Measurements from ENCODE around the gene VARS1. TPM values are rescaled to one million over a fixed set of nuclear protein-coding genes. Genes with fewer than 3 reads are reported as not detected.

The VARS1 gene
- total and polyA plus RNA-seq, 2 of the 8 experiments (the other 6 are each of a cell fraction or from before 2014, with no cell fraction given), result 53.5 to 162 TPM

DNA sequence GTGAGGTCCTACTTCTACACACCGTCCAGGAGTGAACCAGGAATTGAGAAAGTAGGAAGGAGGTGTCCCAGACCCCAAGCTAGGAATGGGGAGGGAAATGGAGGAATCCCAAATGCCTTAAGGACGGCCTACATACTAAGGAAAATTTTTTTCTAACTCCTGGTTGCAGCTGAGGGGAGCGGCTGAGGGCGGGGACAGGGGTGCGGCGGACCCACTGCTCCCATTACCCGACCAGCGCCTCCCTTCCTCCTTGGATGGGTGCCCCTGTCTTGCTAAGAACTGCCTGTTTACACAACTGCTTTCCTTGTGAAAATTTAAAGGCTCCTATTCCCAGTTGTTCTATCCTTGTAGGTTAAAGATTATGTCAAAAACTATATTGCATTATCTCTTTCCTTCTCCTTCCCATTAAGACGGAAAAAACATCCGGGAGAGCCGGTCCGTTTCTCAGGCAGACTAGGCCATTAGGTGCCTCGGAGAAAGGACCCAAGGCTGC lies 31.3 kb upstream of the VARS1 start:
- peak overlapping the region; percentile 87 to 100 for H3K4me2 ChIP-seq (ENCODE audit: insufficient read depth in 1 of 2, low read depth in 2 of 2, low read length in 2 of 2)
- ChIA-PET POLR2A (ENCODE audit: partially characterized antibody) (interaction anchor here (0.7 to 10.9 kb wide), 56 partner anchors 8 to 353 kb away, joined by 3 to 136 read pairs (median 4); partner anchors contain the start of genes ABHD16A, APOM, BAG6 and C6orf47), CTCF (ENCODE audit: partially characterized antibody) (interaction anchor here (0.6 to 2.6 kb wide), 11 partner anchors 11 to 137 kb away, joined by 3 to 12 read pairs (median 4); partner anchors contain the start of gene VARS1)
- TF ChIP-seq RAD21 (IDR thresholded peaks at IDR 0.05 in 1 of 2, conservative IDR thresholded peaks at IDR 0.05 in 1 of 2; ENCODE audit: low read depth in 2 of 2, low read length in 2 of 2), result no peak
- TF ChIP-seq NANOG (IDR thresholded peaks at IDR 0.05; ENCODE audit: insufficient read depth, low read depth, low read length, poor library complexity, severe bottlenecking), result no peak
- 0 out of 2 replicates have a peak, but pooled peaks have one; percentile 45 for TF ChIP-seq TAF1 (IDR thresholded peaks at IDR 0.05; ENCODE audit: low read depth, low read length)
- no peak for TF ChIP-seq SUZ12 (IDR thresholded peaks at IDR 0.05; ENCODE audit: low read length)
- TF ChIP-seq PHF8 (conservative IDR thresholded peaks at IDR 0.05; ENCODE audit: low read depth, low read length), result peak; percentile 22; the same call in 1 of the 2 replicates
- TF ChIP-seq JUN (IDR thresholded peaks at IDR 0.05; ENCODE audit: low read depth, low read length), result no peak
- no peak for TF ChIP-seq TAF7 (optimal IDR thresholded peaks at IDR 0.05; ENCODE audit: borderline replicate concordance, low read depth, low read length)
- no peak for TF ChIP-seq KDM1A (IDR thresholded peaks at IDR 0.05; ENCODE audit: borderline replicate concordance, low read length)
- peak; percentile 97 for TF ChIP-seq SP4 (IDR thresholded peaks at IDR 0.05; ENCODE audit: low read length)
- TF ChIP-seq POLR2A (IDR thresholded peaks at IDR 0.05; ENCODE audit: control extremely low read depth in 1 of 2, low read depth in 2 of 2, low read length in 2 of 2), result peak in 1 of 2 experiments; percentile 30; a peak in 1 of 3 replicates
- no peak for TF ChIP-seq CHD2 (IDR thresholded peaks at IDR 0.05; ENCODE audit: low read length)
- no peak for TF ChIP-seq YY1 (IDR thresholded peaks at IDR 0.05; ENCODE audit: low read depth, low read length)
- no peak overlapping the region for H4K8ac ChIP-seq (ENCODE audit: extremely low read depth, insufficient read depth, low read length)
- H4K5ac ChIP-seq (ENCODE audit: insufficient read length, low read depth, low read length), result peak overlapping the region; percentile 78
- peak overlapping the region; percentile 92; the same call in 1 of the 2 replicates for H2BK15ac ChIP-seq (ENCODE audit: low read length)
- peak overlapping the region in 3 of 4 experiments; percentile 56 to 76 (median 57); a peak in 6 of 7 replicates for H3K9ac ChIP-seq (replicated peaks in 1 of 4; ENCODE audit: extremely low read depth in 1 of 4, low read depth in 3 of 4, low read length in 3 of 4)
- H3K27ac ChIP-seq (ENCODE audit: low read depth, low read length), result peak overlapping the region; percentile 77
- H3K79me2 ChIP-seq (ENCODE audit: control insufficient read depth in 1 of 2, insufficient read depth in 2 of 2, low read length in 2 of 2), result peaks cover 0 to 23% of the 10 kb centered on the region in 2 experiments; a peak in 2 of 4 replicates
- peaks cover 0 to 3% of the 10 kb centered on the region in 2 experiments for H4K20me1 ChIP-seq (replicated peaks in 1 of 2; ENCODE audit: control insufficient read depth in 1 of 2, insufficient read depth in 2 of 2, low read length in 2 of 2)
- H3K27me3 ChIP-seq (replicated peaks in 1 of 4; ENCODE audit: control insufficient read depth in 3 of 4, extremely low read depth in 1 of 4, insufficient read depth in 3 of 4, low read length in 3 of 4), result no peaks in the 10 kb centered on the region
- peak overlapping the region; percentile 84; the same call in 1 of the 2 replicates for H2BK12ac ChIP-seq (ENCODE audit: low read depth, low read length)
- peak overlapping the region; percentile 54; the same call in 1 of the 2 replicates for H2AFZ ChIP-seq (ENCODE audit: low read length)
- H3K36me3 ChIP-seq (ENCODE audit: control insufficient read depth in 2 of 4, insufficient read depth in 4 of 4, low read length in 3 of 4), result no peaks in the 10 kb centered on the region
- no peak overlapping the region for H2AK5ac ChIP-seq (ENCODE audit: low read depth, low read length)
- H2BK20ac ChIP-seq (ENCODE audit: low read length), result 0 out of 2 replicates have a peak overlapping the region, but pooled peaks have one; percentile 2
- no peak overlapping the region for H3K56ac ChIP-seq (replicated peaks; ENCODE audit: insufficient read length, low read depth, low read length)
- no peak overlapping the region for H3K23ac ChIP-seq (ENCODE audit: insufficient read length)
- FAIRE-seq, result no peak
- peak overlapping the region; percentile 40 to 65 (median 56) for H3K4me3 ChIP-seq (ENCODE audit: extremely low read depth in 1 of 4, insufficient read depth in 2 of 4, low read depth in 3 of 4, low read length in 4 of 4)
- DNase-seq (ENCODE audit: low read depth in 1 of 2, low spot score in 2 of 2), result peak in 1 of 2 experiments; percentile 62
- no peak overlapping the region for H2BK120ac ChIP-seq (replicated peaks; ENCODE audit: low read depth, low read length)
- 2% methylated on average over 13 of the region's 13 CpGs; no CpG with 5 or more reads in 1 of the 2 experiments for WGBS, 2 experiments (ENCODE audit: extremely low coverage in 1 of 2, insufficient coverage in 1 of 2, insufficient read length in 1 of 2, insufficient replicate concordance in 2 of 2, low coverage in 1 of 2, low lambda C conversion rate in 2 of 2, missing lambda C conversion rate in 1 of 2)
- peak overlapping the region; percentile 16 for H3K4ac ChIP-seq (replicated peaks; ENCODE audit: insufficient read length, low read depth, low read length)
- peaks cover 18% of the 10 kb centered on the region for H3K23me2 ChIP-seq (ENCODE audit: low read depth, low read length)
- no peak overlapping the region for H3K14ac ChIP-seq (ENCODE audit: insufficient read length)
- H3K9me3 ChIP-seq (ENCODE audit: insufficient read depth in 2 of 2, low read depth in 1 of 2, low read length in 1 of 2), result no peaks in the 10 kb centered on the region
- H3K79me1 ChIP-seq (ENCODE audit: low read depth, low read length), result peaks cover 2% of the 10 kb centered on the region; the same call in 1 of the 2 replicates
- peak overlapping the region; percentile 41 for H4K91ac ChIP-seq (replicated peaks; ENCODE audit: insufficient read length, low read length)
- H3K18ac ChIP-seq (ENCODE audit: extremely low read depth, low read length), result peak overlapping the region; percentile 93
- H3K4me1 ChIP-seq (replicated peaks in 1 of 4; ENCODE audit: control insufficient read depth in 3 of 4, insufficient read depth in 4 of 4, low read length in 3 of 4), result peaks cover 5 to 12% (median 9%) of the 10 kb centered on the region in 4 experiments; a peak in 6 of 7 replicates
- H2BK5ac ChIP-seq (ENCODE audit: low read depth, low read length), result peak overlapping the region; percentile 92
